ENCODE results near the gene CD200R1.

DNA sequence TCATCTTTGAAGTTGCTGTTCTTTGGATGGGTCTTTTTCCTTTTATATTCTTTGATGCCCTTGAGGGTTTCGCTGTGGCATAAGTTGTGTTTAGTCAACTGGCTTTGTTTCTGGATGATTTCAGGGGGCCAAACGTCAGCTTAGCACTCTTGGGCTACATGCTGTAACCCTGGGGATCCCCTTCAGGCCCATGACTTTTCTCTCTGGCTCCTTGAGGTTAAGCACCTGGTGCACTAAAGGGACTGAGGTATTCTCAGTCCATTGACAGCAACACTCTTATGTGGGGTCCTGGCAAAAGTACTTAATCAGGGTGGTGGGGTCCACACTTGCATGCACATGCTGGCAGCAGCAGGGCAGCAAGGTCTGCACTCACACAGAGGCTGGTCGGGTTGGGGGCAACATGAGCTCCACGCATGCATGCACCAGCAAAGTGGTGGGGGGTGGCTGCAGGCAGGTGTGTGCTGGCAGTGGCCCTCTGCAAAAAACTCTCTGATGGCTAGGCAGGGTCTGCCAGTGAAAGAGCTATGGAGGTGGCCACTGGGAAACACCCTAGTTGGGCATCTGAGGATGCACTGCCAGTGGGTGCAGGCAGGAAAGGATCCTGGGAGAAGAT, 90.1 kb downstream of the CD200R1 start:
- TF ChIP-seq EP300 (IDR thresholded peaks at IDR 0.05; ENCODE audit: low read depth) (no peak), POLR2A (IDR thresholded peaks at IDR 0.05) (no peak)
- TF ChIP-seq, protein P1, sequence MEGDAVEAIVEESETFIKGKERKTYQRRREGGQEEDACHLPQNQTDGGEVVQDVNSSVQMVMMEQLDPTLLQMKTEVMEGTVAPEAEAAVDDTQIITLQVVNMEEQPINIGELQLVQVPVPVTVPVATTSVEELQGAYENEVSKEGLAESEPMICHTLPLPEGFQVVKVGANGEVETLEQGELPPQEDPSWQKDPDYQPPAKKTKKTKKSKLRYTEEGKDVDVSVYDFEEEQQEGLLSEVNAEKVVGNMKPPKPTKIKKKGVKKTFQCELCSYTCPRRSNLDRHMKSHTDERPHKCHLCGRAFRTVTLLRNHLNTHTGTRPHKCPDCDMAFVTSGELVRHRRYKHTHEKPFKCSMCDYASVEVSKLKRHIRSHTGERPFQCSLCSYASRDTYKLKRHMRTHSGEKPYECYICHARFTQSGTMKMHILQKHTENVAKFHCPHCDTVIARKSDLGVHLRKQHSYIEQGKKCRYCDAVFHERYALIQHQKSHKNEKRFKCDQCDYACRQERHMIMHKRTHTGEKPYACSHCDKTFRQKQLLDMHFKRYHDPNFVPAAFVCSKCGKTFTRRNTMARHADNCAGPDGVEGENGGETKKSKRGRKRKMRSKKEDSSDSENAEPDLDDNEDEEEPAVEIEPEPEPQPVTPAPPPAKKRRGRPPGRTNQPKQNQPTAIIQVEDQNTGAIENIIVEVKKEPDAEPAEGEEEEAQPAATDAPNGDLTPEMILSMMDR (IDR thresholded peaks at IDR 0.05): no peak
